IMR-90 (cell line): Measurements from ENCODE around the gene MAML2.

ENCODE experiments used
- BHLHE40 ChIP-seq: fragments of 150-350 bp; IDR thresholded peaks from 2 replicates; pipeline ENCODE4 v1.6.1; 2016; ENCODE audit warnings: mild to moderate bottlenecking, low read depth, low read length
- CEBPB ChIP-seq: IDR thresholded peaks from 2 replicates; pipeline ENCODE4 v1.6.1; 2012; ENCODE audit warnings: low read depth, low read length, improper control_type of control experiment
- CHD1 ChIP-seq: IDR thresholded peaks from 2 replicates; pipeline ENCODE4 v1.6.1; 2012; ENCODE audit warnings: low read depth, low read length, improper control_type of control experiment
- CTCF ChIP-seq: conservative IDR thresholded peaks from 2 replicates; pipeline ENCODE4 v1.5.1; 2012; ENCODE audit warnings: mild to moderate bottlenecking, low read depth, low read length, improper control_type of control experiment
- MAFK ChIP-seq: IDR thresholded peaks from 2 replicates; pipeline ENCODE4 v1.6.1; 2012; ENCODE audit warnings: low read depth, low read length, improper control_type of control experiment
- MAZ ChIP-seq: IDR thresholded peaks from 2 replicates; pipeline ENCODE4 v1.6.1; 2012; ENCODE audit warnings: low read depth, mild to moderate bottlenecking, low read length, improper control_type of control experiment, moderate library complexity, borderline replicate concordance
- MXI1 ChIP-seq: IDR thresholded peaks from 2 replicates; pipeline ENCODE4 v1.6.1; 2012; ENCODE audit warnings: low read depth, mild to moderate bottlenecking, low read length, moderate library complexity, borderline replicate concordance
- NFE2L2 ChIP-seq: fragments of 150-350 bp; IDR thresholded peaks from 2 replicates; pipeline ENCODE4 v1.6.1; 2016; ENCODE audit warnings: low read depth, mild to moderate bottlenecking, low read length
- POLR2A ChIP-seq: IDR thresholded peaks from 2 replicates; pipeline ENCODE4 v1.6.1; 2012; ENCODE audit warnings: mild to moderate bottlenecking, low read depth, low read length
- RAD21 ChIP-seq: IDR thresholded peaks from 2 replicates; pipeline ENCODE4 v1.6.1; 2012; ENCODE audit warnings: low read length, improper control_type of control experiment
- RCOR1 ChIP-seq: IDR thresholded peaks from 2 replicates; pipeline ENCODE4 v1.6.1; 2012; ENCODE audit warnings: mild to moderate bottlenecking, low read length, improper control_type of control experiment; ENCODE audit not compliant: insufficient replicate concordance
- SMC3 ChIP-seq: fragments of 150-350 bp; IDR thresholded peaks from 2 replicates; pipeline ENCODE4 v1.6.1; 2016; ENCODE audit warnings: low read depth, mild to moderate bottlenecking, antibody characterized with exemption, low read length, moderate library complexity
- TF ChIP-seq, protein P1 (sequence below): fragments of 150-350 bp; IDR thresholded peaks from 2 replicates; pipeline ENCODE4 v1.6.1; 2017; ENCODE audit warnings: mild to moderate bottlenecking, antibody characterized with exemption, low read length, low read depth

- no peak for TF ChIP-seq CTCF
- TF ChIP-seq POLR2A: no peak
- TF ChIP-seq RAD21: no peak
- no peak for TF ChIP-seq RCOR1
- no peak for TF ChIP-seq CEBPB
- TF ChIP-seq MAFK: no peak
- TF ChIP-seq BHLHE40: no peak
- TF ChIP-seq SMC3: no peak
- no peak for TF ChIP-seq MAZ
- no peak for TF ChIP-seq MXI1
- TF ChIP-seq CHD1: no peak
- TF ChIP-seq NFE2L2: no peak
- TF ChIP-seq, protein P1, sequence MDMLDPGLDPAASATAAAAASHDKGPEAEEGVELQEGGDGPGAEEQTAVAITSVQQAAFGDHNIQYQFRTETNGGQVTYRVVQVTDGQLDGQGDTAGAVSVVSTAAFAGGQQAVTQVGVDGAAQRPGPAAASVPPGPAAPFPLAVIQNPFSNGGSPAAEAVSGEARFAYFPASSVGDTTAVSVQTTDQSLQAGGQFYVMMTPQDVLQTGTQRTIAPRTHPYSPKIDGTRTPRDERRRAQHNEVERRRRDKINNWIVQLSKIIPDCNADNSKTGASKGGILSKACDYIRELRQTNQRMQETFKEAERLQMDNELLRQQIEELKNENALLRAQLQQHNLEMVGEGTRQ: no peak
Measured at GRCh38 chr11:96067160-96067559, 275.8 kb downstream of the MAML2 start.
